IMR-90 (cell line): Measurements from ENCODE around the gene C1R. TPM values are rescaled to one million over a fixed set of nuclear protein-coding genes. Genes with fewer than 3 reads are reported as not detected.
A peak's percentile ranks its signal among the peaks of the same experiment; 100 is the strongest.

Experiments used
- ATAC-seq: fragments of 200-7000 bp; cut with Tn5 transposase; 2 replicates; pipeline ENCODE4 v1.9.1; 2020; ENCODE audit warnings: low read depth, mild to moderate bottlenecking, moderate library complexity
- BruUV-seq: library from RNA; stranded (reverse); fragments of 400-500 nt; replicated peaks from 2 replicates; lab custom pipeline; 2021; lab: Mats Ljungman, UMichigan
- CTCF ChIA-PET: fragments of 300-600 bp; formaldehyde crosslinking; extraction: SDS; loops from one replicate; lab custom pipeline; 2021; ENCODE audit warnings: antibody characterized with exemption; lab: Yijun Ruan, JAX
- POLR2A ChIA-PET: fragments of 300-600 bp; sonication (Branson Sonifier 250); formaldehyde crosslinking; loops from one replicate; lab custom pipeline; 2022; ENCODE audit warnings: antibody characterized with exemption; ENCODE audit not compliant: unreplicated experiment; lab: Charles Lee
- DNase-seq: peaks from one replicate; pipeline ENCODE4 v3.0.0; 2013
- H2AFZ ChIP-seq: replicated peaks from 2 replicates; pipeline ENCODE3; 2013; ENCODE audit warnings: low read length, mild to moderate bottlenecking; ENCODE audit not compliant: poor library complexity
- H2AK5ac ChIP-seq: 2 replicates; pipeline ENCODE4 v1.6.1; 2013; ENCODE audit warnings: low read depth, low read length, inconsistent platforms
- H2AK9ac ChIP-seq: replicated peaks from 2 replicates; pipeline ENCODE3; 2013; ENCODE audit warnings: mild to moderate bottlenecking, low read depth, low read length, moderate library complexity; ENCODE audit not compliant: poor library complexity
- H2BK120ac ChIP-seq: 2 replicates; pipeline ENCODE4 v1.6.1; 2013; ENCODE audit warnings: low read depth, low read length, inconsistent platforms
- H2BK15ac ChIP-seq: 3 replicates; pipeline ENCODE4 v1.6.1; 2013; ENCODE audit warnings: low read depth, low read length, inconsistent platforms
- H2BK20ac ChIP-seq: 2 replicates; pipeline ENCODE4 v1.6.1; 2013; ENCODE audit warnings: low read depth, mild to moderate bottlenecking, inconsistent platforms, low read length, moderate library complexity
- H2BK5ac ChIP-seq: 2 replicates; pipeline ENCODE4 v1.6.1; 2013; ENCODE audit warnings: mild to moderate bottlenecking, low read depth, low read length, inconsistent platforms; ENCODE audit not compliant: poor library complexity, severe bottlenecking
- H3K14ac ChIP-seq: replicated peaks from 2 replicates; pipeline ENCODE4 v1.6.1; 2013; ENCODE audit warnings: low read depth, low read length, inconsistent platforms
- H3K18ac ChIP-seq: 2 replicates; pipeline ENCODE4 v1.6.1; 2013; ENCODE audit warnings: low read depth, low read length, control low read depth
- H3K23ac ChIP-seq: 2 replicates; pipeline ENCODE4 v1.6.1; 2013; ENCODE audit warnings: low read depth, low read length, inconsistent platforms
- H3K27ac ChIP-seq: 2 replicates; pipeline ENCODE4 v1.5.1; 2013; ENCODE audit warnings: mild to moderate bottlenecking, control low read depth, low read length; ENCODE audit not compliant: insufficient read depth
- H3K27me3 ChIP-seq: 2 replicates; pipeline ENCODE4 v1.6.1; 2013; ENCODE audit warnings: low read length; ENCODE audit not compliant: control insufficient read depth, insufficient read depth
- H3K36me3 ChIP-seq: 2 replicates; pipeline ENCODE4 v1.6.1; 2013; ENCODE audit warnings: low read length, mixed read lengths; ENCODE audit not compliant: control insufficient read depth, insufficient read depth
- H3K4ac ChIP-seq: 2 replicates; pipeline ENCODE4 v1.6.1; 2013; ENCODE audit warnings: low read depth, low read length, inconsistent platforms
- H3K4me1 ChIP-seq: 2 replicates; pipeline ENCODE4 v1.6.1; 2013; ENCODE audit warnings: low read length, mixed read lengths; ENCODE audit not compliant: control insufficient read depth, insufficient read depth
- H3K4me2 ChIP-seq: 2 replicates; pipeline ENCODE4 v1.6.1; 2013; ENCODE audit warnings: low read depth, mild to moderate bottlenecking, control low read depth, low read length, moderate library complexity
- H3K4me3 ChIP-seq: 2 replicates; pipeline ENCODE4 v1.5.1; 2013; ENCODE audit warnings: low read depth, mild to moderate bottlenecking, control low read depth, low read length, moderate library complexity; ENCODE audit not compliant: insufficient read depth
- H3K56ac ChIP-seq: 2 replicates; pipeline ENCODE4 v1.6.1; 2013; ENCODE audit warnings: low read length, inconsistent platforms; ENCODE audit not compliant: insufficient read depth; ENCODE audit errors: extremely low read depth
- H3K79me1 ChIP-seq, 2 experiments: 2 replicates each; pipeline ENCODE4 v1.6.1; 2013; ENCODE audit warnings: low read length in 2 of 2, inconsistent platforms in 1 of 2, low read depth in 1 of 2
- H3K9ac ChIP-seq: 2 replicates; pipeline ENCODE4 v1.6.1; 2013; ENCODE audit warnings: low read depth, low read length, control low read depth
- H3K9me1 ChIP-seq: 2 replicates; pipeline ENCODE4 v1.6.1; 2013; ENCODE audit warnings: low read length, inconsistent platforms; ENCODE audit not compliant: insufficient read depth
- H3K9me3 ChIP-seq: 2 replicates; pipeline ENCODE4 v1.6.1; 2013; ENCODE audit warnings: low read length; ENCODE audit not compliant: control insufficient read depth, insufficient read depth
- H4K20me1 ChIP-seq: 2 replicates; pipeline ENCODE4 v1.6.1; 2013; ENCODE audit warnings: low read length, inconsistent platforms; ENCODE audit not compliant: insufficient read depth
- H4K5ac ChIP-seq: 2 replicates; pipeline ENCODE4 v1.6.1; 2013; ENCODE audit warnings: mild to moderate bottlenecking, low read depth, low read length, control low read depth
- H4K8ac ChIP-seq, 2 experiments: 2 replicates each; pipeline ENCODE4 v1.6.1; 2013; ENCODE audit warnings: low read depth in 2 of 2, low read length in 2 of 2, control low read depth in 1 of 2, inconsistent platforms in 1 of 2
- H4K91ac ChIP-seq: 2 replicates; pipeline ENCODE4 v1.6.1; 2013; ENCODE audit warnings: low read depth, low read length, inconsistent platforms; ENCODE audit not compliant: insufficient read depth
- CEBPB ChIP-seq: IDR thresholded peaks from 2 replicates; pipeline ENCODE4 v1.6.1; 2012; ENCODE audit warnings: low read depth, low read length, improper control_type of control experiment
- ELK1 ChIP-seq: fragments of 150-350 bp; IDR thresholded peaks from 2 replicates; pipeline ENCODE4 v1.6.1; 2016; ENCODE audit warnings: low read depth, mild to moderate bottlenecking, low read length, moderate library complexity, borderline replicate concordance
- FOS ChIP-seq: fragments of 150-350 bp; IDR thresholded peaks from 2 replicates; pipeline ENCODE4 v1.6.1; 2016; ENCODE audit warnings: low read depth, low read length
- MAFK ChIP-seq: IDR thresholded peaks from 2 replicates; pipeline ENCODE4 v1.6.1; 2012; ENCODE audit warnings: low read depth, low read length, improper control_type of control experiment
- MAZ ChIP-seq: IDR thresholded peaks from 2 replicates; pipeline ENCODE4 v1.6.1; 2012; ENCODE audit warnings: low read depth, mild to moderate bottlenecking, low read length, improper control_type of control experiment, moderate library complexity, borderline replicate concordance
- MXI1 ChIP-seq: IDR thresholded peaks from 2 replicates; pipeline ENCODE4 v1.6.1; 2012; ENCODE audit warnings: low read depth, mild to moderate bottlenecking, low read length, moderate library complexity, borderline replicate concordance
- NFE2L2 ChIP-seq: fragments of 150-350 bp; IDR thresholded peaks from 2 replicates; pipeline ENCODE4 v1.6.1; 2016; ENCODE audit warnings: low read depth, mild to moderate bottlenecking, low read length
- POLR2A ChIP-seq: IDR thresholded peaks from 2 replicates; pipeline ENCODE4 v1.6.1; 2012; ENCODE audit warnings: mild to moderate bottlenecking, low read depth, low read length
- RAD21 ChIP-seq: IDR thresholded peaks from 2 replicates; pipeline ENCODE4 v1.6.1; 2012; ENCODE audit warnings: low read length, improper control_type of control experiment
- SMC3 ChIP-seq: fragments of 150-350 bp; IDR thresholded peaks from 2 replicates; pipeline ENCODE4 v1.6.1; 2016; ENCODE audit warnings: low read depth, mild to moderate bottlenecking, antibody characterized with exemption, low read length, moderate library complexity
- WGBS, 2 experiments: methylation state at CpG; one replicate each; pipeline versions ENCODE4 v1.1.5 to v1.1.7; 2013; ENCODE audit warnings: missing lambda C conversion rate in 2 of 2; ENCODE audit not compliant: insufficient read length in 1 of 2; ENCODE audit errors: extremely low coverage in 2 of 2; 5-methylcytosine and 5-hydroxymethylcytosine counted together
- dilution Hi-C: fragments of 300-500 bp; cut with HindIII; formaldehyde crosslinking; loops from one replicate; pipeline ENCODE4 v1.14.3; 2018; ENCODE audit warnings: low sequenced_read_pairs; ENCODE audit not compliant: unreplicated experiment
- in situ Hi-C: fragments of 300-500 bp; cut with MboI; formaldehyde crosslinking; loops from 3 replicates; pipeline ENCODE4 v1.14.3; 2019; ENCODE audit warnings: low sequenced_read_pairs, inconsistent platforms, mixed read lengths
- intact Hi-C: fragments of 100-400 bp; cut with micrococcal nuclease; formaldehyde crosslinking; loops from 2 replicates; pipeline ENCODE4 v1.10.0; 2022
- polyA plus RNA-seq, 3 experiments: library from polyadenylated mRNA; depleted of rRNA; stranded (reverse); fragments of >200 nt; gene quantifications; 2 replicates each; pipeline ENCODE4 v1.2.3, GENCODE V29; 2012; ENCODE audit warnings: low replicate concordance in 1 of 3
- total RNA-seq: library from RNA; depleted of rRNA; stranded (reverse); fragments of >200 nt; gene quantifications from 2 replicates; pipeline ENCODE4 v1.2.3, GENCODE V29; 2012
- TF ChIP-seq, protein P1 (sequence below): fragments of 150-350 bp; IDR thresholded peaks from 2 replicates; pipeline ENCODE4 v1.6.1; 2017; ENCODE audit warnings: mild to moderate bottlenecking, antibody characterized with exemption, low read length, low read depth
- TF ChIP-seq, protein P2 (sequence below): conservative IDR thresholded peaks from 2 replicates; pipeline ENCODE4 v1.5.1; 2012; ENCODE audit warnings: mild to moderate bottlenecking, low read depth, low read length, improper control_type of control experiment

C1R gene
- total and polyA plus RNA-seq, 2 of the 4 experiments (the other 2 are of a cell fraction): 38.4 to 165 TPM

GRCh38 chr12:7060353-7060954 lies 31.8 kb downstream of the C1R start, which contains the start of gene C1S (continued):
- TF ChIP-seq ELK1: no peak

DNA sequence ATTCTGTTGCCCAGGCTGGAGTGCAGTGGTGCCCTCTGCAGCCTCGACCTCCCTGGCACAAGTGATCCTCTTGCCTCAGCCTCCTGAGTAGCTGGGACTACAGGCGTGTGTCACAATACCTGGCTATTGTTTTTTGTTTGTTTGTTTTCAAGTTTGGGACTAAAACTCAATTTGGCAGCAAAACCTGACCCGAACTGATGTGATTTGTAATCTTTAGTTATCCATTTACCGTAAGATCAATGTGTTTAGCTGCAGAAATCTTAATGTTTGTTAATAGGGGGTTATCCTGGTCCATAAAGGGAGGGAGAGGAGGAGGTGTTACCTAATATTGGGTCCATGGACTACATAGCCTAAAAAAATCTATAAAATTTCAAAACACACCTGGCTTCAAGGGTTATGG lies 32.5 kb downstream of the C1R start:
- POLR2A ChIA-PET: no interaction called here
- peak overlapping the region; percentile 67 for H4K5ac ChIP-seq
- peaks cover 7% of the 10 kb centered on the region for H3K4me1 ChIP-seq
- H3K9me1 ChIP-seq: peaks cover 9% of the 10 kb centered on the region
- peak overlapping the region; percentile 24; the same call in 1 of the 2 replicates for H3K56ac ChIP-seq
- no peak overlapping the region for H2AFZ ChIP-seq
- no peaks in the 10 kb centered on the region for H3K9me3 ChIP-seq
- H3K14ac ChIP-seq: peak overlapping the region; percentile 89
- in situ Hi-C loops: loop anchor here (5.0 to 25.0 kb wide), 2 partner anchors 53 to 578 kb away; no protein-coding TSS in a partner anchor
- BruUV-seq: no TSS peak
- H4K91ac ChIP-seq: peak overlapping the region; percentile 86
- no peak for ATAC-seq
- WGBS, 2 experiments: no CpG with 5 or more reads among the region's 4 CpGs
- H3K36me3 ChIP-seq: peaks cover 10% of the 10 kb centered on the region; the same call in 1 of the 2 replicates
- no peak overlapping the region for H3K4me3 ChIP-seq
- H3K9ac ChIP-seq: no peak overlapping the region
- H3K18ac ChIP-seq: peak overlapping the region; percentile 66
- intact Hi-C loops: loop anchor here (1.0 to 2.0 kb wide), 7 partner anchors 33 to 579 kb away; partner anchors contain the start of genes C1R and C1RL
- peak overlapping the region; percentile 93 for H2BK120ac ChIP-seq
- peak overlapping the region; percentile 68 for H2BK5ac ChIP-seq
- peak overlapping the region; percentile 84; the same call in 1 of the 2 replicates for H3K27ac ChIP-seq
- H2AK5ac ChIP-seq: peak overlapping the region; percentile 56; the same call in 1 of the 2 replicates
- H2BK20ac ChIP-seq: peak overlapping the region; percentile 91
- no peak for DNase-seq
- H3K27me3 ChIP-seq: peaks cover 6% of the 10 kb centered on the region
- peak overlapping the region; percentile 53 to 92; a peak in 3 of 4 replicates for H4K8ac ChIP-seq
- peak overlapping the region; percentile 89 for H3K4ac ChIP-seq
- H3K23ac ChIP-seq: peak overlapping the region; percentile 74; the same call in 1 of the 2 replicates
- H3K79me1 ChIP-seq: peaks cover 4 to 10% of the 10 kb centered on the region in 2 experiments; a peak in 3 of 4 replicates
- dilution Hi-C loops: no loop called here
- H2BK15ac ChIP-seq: peak overlapping the region; percentile 64; the same call in 1 of the 3 replicates
- no peak overlapping the region for H2AK9ac ChIP-seq
- no peaks in the 10 kb centered on the region for H4K20me1 ChIP-seq
- H3K4me2 ChIP-seq: no peak overlapping the region
- CTCF ChIA-PET: interaction anchor here (1.2 to 2.3 kb wide), 5 partner anchors 34 to 85 kb away, joined by 5 to 9 read pairs (median 6); no protein-coding TSS in a partner anchor
- TF ChIP-seq CEBPB (no peak), RAD21 (no peak), FOS (no peak), POLR2A (no peak), NFE2L2 (no peak), SMC3 (no peak), MAFK (no peak), MXI1 (no peak), MAZ (no peak)
- TF ChIP-seq, protein P1, sequence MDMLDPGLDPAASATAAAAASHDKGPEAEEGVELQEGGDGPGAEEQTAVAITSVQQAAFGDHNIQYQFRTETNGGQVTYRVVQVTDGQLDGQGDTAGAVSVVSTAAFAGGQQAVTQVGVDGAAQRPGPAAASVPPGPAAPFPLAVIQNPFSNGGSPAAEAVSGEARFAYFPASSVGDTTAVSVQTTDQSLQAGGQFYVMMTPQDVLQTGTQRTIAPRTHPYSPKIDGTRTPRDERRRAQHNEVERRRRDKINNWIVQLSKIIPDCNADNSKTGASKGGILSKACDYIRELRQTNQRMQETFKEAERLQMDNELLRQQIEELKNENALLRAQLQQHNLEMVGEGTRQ: no peak
- TF ChIP-seq, protein P2, sequence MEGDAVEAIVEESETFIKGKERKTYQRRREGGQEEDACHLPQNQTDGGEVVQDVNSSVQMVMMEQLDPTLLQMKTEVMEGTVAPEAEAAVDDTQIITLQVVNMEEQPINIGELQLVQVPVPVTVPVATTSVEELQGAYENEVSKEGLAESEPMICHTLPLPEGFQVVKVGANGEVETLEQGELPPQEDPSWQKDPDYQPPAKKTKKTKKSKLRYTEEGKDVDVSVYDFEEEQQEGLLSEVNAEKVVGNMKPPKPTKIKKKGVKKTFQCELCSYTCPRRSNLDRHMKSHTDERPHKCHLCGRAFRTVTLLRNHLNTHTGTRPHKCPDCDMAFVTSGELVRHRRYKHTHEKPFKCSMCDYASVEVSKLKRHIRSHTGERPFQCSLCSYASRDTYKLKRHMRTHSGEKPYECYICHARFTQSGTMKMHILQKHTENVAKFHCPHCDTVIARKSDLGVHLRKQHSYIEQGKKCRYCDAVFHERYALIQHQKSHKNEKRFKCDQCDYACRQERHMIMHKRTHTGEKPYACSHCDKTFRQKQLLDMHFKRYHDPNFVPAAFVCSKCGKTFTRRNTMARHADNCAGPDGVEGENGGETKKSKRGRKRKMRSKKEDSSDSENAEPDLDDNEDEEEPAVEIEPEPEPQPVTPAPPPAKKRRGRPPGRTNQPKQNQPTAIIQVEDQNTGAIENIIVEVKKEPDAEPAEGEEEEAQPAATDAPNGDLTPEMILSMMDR: no peak
